ENCODE measurements around the gene TALDO1. TPM values are rescaled to one million over a fixed set of nuclear protein-coding genes. Genes with fewer than 3 reads are reported as not detected.

The TALDO1 gene
- total and polyA plus RNA-seq, 10 of the 15 experiments (the other 5 are each of a cell fraction or from before 2014, with no cell fraction given), result 121 to 302 (median 182) TPM

- no peak for TF ChIP-seq CBX5 (IDR thresholded peaks at IDR 0.05; ENCODE audit: low read depth)
- TF ChIP-seq CHD1 (IDR thresholded peaks at IDR 0.05; ENCODE audit: low read depth, low read length), result no peak
- no peak for TF ChIP-seq JUNB (IDR thresholded peaks at IDR 0.05)
- TF ChIP-seq HDAC6 (IDR thresholded peaks at IDR 0.05; ENCODE audit: unreplicated experiment), result no peak
- TF ChIP-seq TCF7 (IDR thresholded peaks at IDR 0.05; ENCODE audit: borderline replicate concordance), result no peak
- 0 out of 2 replicates have a peak, but pooled peaks have one; percentile 37 for TF ChIP-seq TCF3 (IDR thresholded peaks at IDR 0.05; ENCODE audit: borderline replicate concordance, insufficient read depth, low read depth, low read length)
- TF ChIP-seq NFYA (IDR thresholded peaks at IDR 0.05; ENCODE audit: borderline replicate concordance, low read depth, low read length), result no peak
- no peak for TF ChIP-seq FOS (IDR thresholded peaks at IDR 0.05; ENCODE audit: borderline replicate concordance, extremely low read depth, insufficient read length)
- no peak for TF ChIP-seq EP300 (IDR thresholded peaks at IDR 0.05; ENCODE audit: borderline replicate concordance in 1 of 2, control insufficient read depth in 1 of 2, low read depth in 2 of 2, low read length in 2 of 2)
- TF ChIP-seq MXI1 (IDR thresholded peaks at IDR 0.05; ENCODE audit: low read depth, low read length), result no peak
- TF ChIP-seq USF2 (IDR thresholded peaks at IDR 0.05; ENCODE audit: borderline replicate concordance, low read depth, low read length), result peak; percentile 46; the same call in 1 of the 2 replicates
- no peak for TF ChIP-seq JUND (IDR thresholded peaks at IDR 0.05; ENCODE audit: low read depth, low read length)
- no peak for TF ChIP-seq NFYB (IDR thresholded peaks at IDR 0.05; ENCODE audit: insufficient read depth, low read depth, low read length)
- TF ChIP-seq FOXM1 (IDR thresholded peaks at IDR 0.05; ENCODE audit: low read depth, low read length), result no peak
- TF ChIP-seq ZBTB33 (IDR thresholded peaks at IDR 0.05), result no peak
- TF ChIP-seq MLLT1 (IDR thresholded peaks at IDR 0.05), result 0 out of 2 replicates have a peak, but pooled peaks have one; percentile 58
- no peak for TF ChIP-seq ZBED1 (IDR thresholded peaks at IDR 0.05; ENCODE audit: borderline replicate concordance)
- TF ChIP-seq YY1 (IDR thresholded peaks at IDR 0.05; ENCODE audit: low read depth, low read length), result peak; percentile 70; the same call in 1 of the 2 replicates
- TF ChIP-seq ZZZ3 (IDR thresholded peaks at IDR 0.05; ENCODE audit: control insufficient read depth, insufficient read length, low read depth), result no peak
- TF ChIP-seq EED (IDR thresholded peaks at IDR 0.05; ENCODE audit: low read depth), result no peak
- TF ChIP-seq NKRF (conservative IDR thresholded peaks at IDR 0.05), result no peak
- no peak for TF ChIP-seq IRF4 (IDR thresholded peaks at IDR 0.05; ENCODE audit: low read depth, low read length)
- 0 out of 2 replicates have a peak, but pooled peaks have one; percentile 41 for TF ChIP-seq GATAD2B (conservative IDR thresholded peaks at IDR 0.05; ENCODE audit: low read depth)
- no peak for TF ChIP-seq FOXK2 (IDR thresholded peaks at IDR 0.05)
Measured at GRCh38 chr11:727859-728748, 19.2 kb upstream of the TALDO1 start (continued).

Data from GM12878 (cell line).